Esophagus squamous epithelium (tissue), 4 donors: Measurements from ENCODE around the gene CTIF.

Source experiments
- CTCF ChIP-seq, 6 experiments: fragments of 450-650 bp in 4 of 6; fragments of 200-600 bp in 2 of 6; sonication (generic) in 2 of 6; IDR thresholded peaks; one replicate each; pipeline ENCODE4 v1.5.1; 2016 to 2019; ENCODE audit warnings: antibody characterized with exemption in 6 of 6, mild to moderate bottlenecking in 4 of 6, moderate library complexity in 4 of 6
- POLR2A ChIP-seq, 4 donors: fragments of 450-650 bp; IDR thresholded peaks; one replicate each; pipeline ENCODE4 v1.6.1; 2017; ENCODE audit warnings: antibody characterized with exemption in 4 of 4, mild to moderate bottlenecking in 4 of 4, moderate library complexity in 3 of 4

- TF ChIP-seq CTCF (IDR thresholded peaks at IDR 0.05) = no peak
- no peak for TF ChIP-seq POLR2A (IDR thresholded peaks at IDR 0.05)
These were observed 240.6 kb downstream of the CTIF start for GRCh38 chr18:48779462-48779861.
